22Rv1 (cell line): ENCODE results near the gene SMIM28.

Experiments used
- ZFX ChIP-seq: fragments of 450-650 bp; IDR thresholded peaks from 2 replicates; pipeline ENCODE4 v1.6.1; 2017; ENCODE audit warnings: antibody characterized with exemption, borderline replicate concordance
- TF ChIP-seq, protein P1 (sequence below): fragments of 450-650 bp; IDR thresholded peaks from 2 replicates; pipeline ENCODE4 v1.5.1; 2017; ENCODE audit warnings: mild to moderate bottlenecking

DNA sequence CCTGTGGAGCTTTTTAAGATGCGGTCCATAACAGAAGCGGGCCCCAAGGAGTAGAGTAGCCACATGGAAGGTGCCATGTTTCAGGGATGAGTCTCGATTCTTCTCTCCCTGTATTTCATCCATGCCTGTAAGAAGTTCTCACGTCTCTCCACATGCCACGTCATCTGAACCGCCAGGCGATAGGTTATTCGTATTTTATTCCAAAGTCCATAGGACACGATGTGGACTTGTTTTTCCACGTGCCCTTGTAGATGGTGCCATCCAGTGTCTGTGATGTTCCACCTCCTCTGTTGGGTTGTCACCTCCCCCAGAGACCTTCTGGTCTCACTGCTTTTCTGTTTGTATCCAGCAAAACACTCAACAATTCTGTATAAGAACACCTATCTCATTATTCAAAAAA lies 43.9 kb downstream of the SMIM28 start:
- TF ChIP-seq, protein P1, sequence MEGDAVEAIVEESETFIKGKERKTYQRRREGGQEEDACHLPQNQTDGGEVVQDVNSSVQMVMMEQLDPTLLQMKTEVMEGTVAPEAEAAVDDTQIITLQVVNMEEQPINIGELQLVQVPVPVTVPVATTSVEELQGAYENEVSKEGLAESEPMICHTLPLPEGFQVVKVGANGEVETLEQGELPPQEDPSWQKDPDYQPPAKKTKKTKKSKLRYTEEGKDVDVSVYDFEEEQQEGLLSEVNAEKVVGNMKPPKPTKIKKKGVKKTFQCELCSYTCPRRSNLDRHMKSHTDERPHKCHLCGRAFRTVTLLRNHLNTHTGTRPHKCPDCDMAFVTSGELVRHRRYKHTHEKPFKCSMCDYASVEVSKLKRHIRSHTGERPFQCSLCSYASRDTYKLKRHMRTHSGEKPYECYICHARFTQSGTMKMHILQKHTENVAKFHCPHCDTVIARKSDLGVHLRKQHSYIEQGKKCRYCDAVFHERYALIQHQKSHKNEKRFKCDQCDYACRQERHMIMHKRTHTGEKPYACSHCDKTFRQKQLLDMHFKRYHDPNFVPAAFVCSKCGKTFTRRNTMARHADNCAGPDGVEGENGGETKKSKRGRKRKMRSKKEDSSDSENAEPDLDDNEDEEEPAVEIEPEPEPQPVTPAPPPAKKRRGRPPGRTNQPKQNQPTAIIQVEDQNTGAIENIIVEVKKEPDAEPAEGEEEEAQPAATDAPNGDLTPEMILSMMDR, result no peak
- TF ChIP-seq ZFX, result no peak
